HepG2 (cell line): ENCODE results near the gene SMIM10L1. TPM values are rescaled to one million over a fixed set of nuclear protein-coding genes. Genes with fewer than 3 reads are reported as not detected.

ENCODE experiments used
- ASH2L ChIP-seq: fragments of 300-600, 200-600 bp; sonication (generic); IDR thresholded peaks from 2 replicates; pipeline ENCODE4 v1.7.0; 2017; ENCODE audit warnings: low read depth, mild to moderate bottlenecking, moderate library complexity, mixed read lengths, low read length; ENCODE audit not compliant: insufficient read length
- ATF1 ChIP-seq: IDR thresholded peaks from 2 replicates; pipeline ENCODE4 v1.6.1; 2016; ENCODE audit warnings: mild to moderate bottlenecking, control low read depth
- ATF6 ChIP-seq: sonication (generic); formaldehyde crosslinking; conservative IDR thresholded peaks from 2 replicates; pipeline ENCODE4 v1.4.0; 2020; ENCODE audit warnings: missing genetic modification reagents
- IRF1 ChIP-seq: sonication (generic); formaldehyde crosslinking; IDR thresholded peaks from 2 replicates; pipeline ENCODE4 v1.4.0; 2020; ENCODE audit warnings: low read depth, mild to moderate bottlenecking, missing genetic modification reagents
- JARID2 ChIP-seq: sonication (generic); formaldehyde crosslinking; IDR thresholded peaks from 2 replicates; pipeline ENCODE4 v1.8.1; 2023; ENCODE audit warnings: missing genetic modification reagents, inconsistent platforms; ENCODE audit not compliant: insufficient replicate concordance
- MNT ChIP-seq: fragments of 450-650 bp; IDR thresholded peaks from 2 replicates; pipeline ENCODE4 v1.6.1; 2016
- MYC ChIP-seq: sonication (generic); formaldehyde crosslinking; IDR thresholded peaks from 2 replicates; pipeline ENCODE4 v1.9.0; 2021; ENCODE audit warnings: missing genetic modification reagents, borderline replicate concordance
- RARA ChIP-seq: IDR thresholded peaks from 2 replicates; pipeline ENCODE4 v1.6.1; 2016; ENCODE audit warnings: missing genetic modification reagents, missing compliant biosample characterization
- RNF219 ChIP-seq: sonication (generic); formaldehyde crosslinking; IDR thresholded peaks from 2 replicates; pipeline ENCODE4 v1.5.0; 2020; ENCODE audit warnings: mild to moderate bottlenecking, missing genetic modification reagents
- SETDB1 ChIP-seq: sonication (generic); formaldehyde crosslinking; IDR thresholded peaks from 2 replicates; pipeline ENCODE4 v1.5.1; 2020; ENCODE audit warnings: missing genetic modification reagents, mild to moderate bottlenecking, borderline replicate concordance
- USF2 ChIP-seq, 2 experiments: sonication (generic) in 1 of 2; formaldehyde crosslinking in 1 of 2; IDR thresholded peaks; 2 replicates each; pipeline versions ENCODE4 v1.5.1 to v1.6.1; 2011 to 2020; ENCODE audit warnings: borderline replicate concordance in 1 of 2, low read depth in 1 of 2, low read length in 1 of 2, mild to moderate bottlenecking in 1 of 2, missing genetic modification reagents in 1 of 2, moderate library complexity in 1 of 2
- ZBTB7A ChIP-seq: sonication (generic); formaldehyde crosslinking; IDR thresholded peaks from 2 replicates; pipeline ENCODE4 v1.8.0; 2022; ENCODE audit warnings: mild to moderate bottlenecking, missing genetic modification reagents
- ZNF446 ChIP-seq: sonication (generic); formaldehyde crosslinking; IDR thresholded peaks from 2 replicates; pipeline ENCODE4 v1.5.0; 2020; ENCODE audit warnings: mild to moderate bottlenecking, missing genetic modification reagents
- ZNF451 ChIP-seq: sonication (generic); formaldehyde crosslinking; IDR thresholded peaks from 2 replicates; pipeline ENCODE4 v1.5.0; 2020; ENCODE audit warnings: mild to moderate bottlenecking, missing genetic modification reagents
- ZNF629 ChIP-seq: sonication (generic); formaldehyde crosslinking; conservative IDR thresholded peaks from 2 replicates; pipeline ENCODE4 v1.5.0; 2020; ENCODE audit warnings: missing genetic modification reagents
- ZNF800 ChIP-seq: sonication (generic); formaldehyde crosslinking; IDR thresholded peaks from 2 replicates; pipeline ENCODE4 v1.4.0; 2020; ENCODE audit warnings: missing genetic modification reagents
- polyA plus RNA-seq, 8 experiments: library from polyadenylated mRNA; depleted of rRNA in 3 of 8; stranded (reverse) in 7 of 8; unstranded in 1 of 8; fragments of >200 nt; fragmentation: Illumina TruSeq in 4 of 8; extraction: Trizol in 4 of 8; gene quantifications; 2 replicates each; pipeline versions ENCODE4 v1.2.1 to v1.2.3, GENCODE V29; 2011 to 2016; ENCODE audit warnings: low read depth in 4 of 8, missing spikeins in 1 of 8, mixed read lengths in 1 of 8; ENCODE audit not compliant: insufficient read depth in 1 of 8
- total RNA-seq, 5 experiments: library from RNA; depleted of rRNA; stranded (reverse); fragments of >200 nt; fragmentation: Illumina TruSeq; extraction: Trizol; gene quantifications; 2 replicates each; pipeline ENCODE4 v1.2.3, GENCODE V29; 2016; ENCODE audit warnings: low read depth in 1 of 5

The SMIM10L1 gene
- total and polyA plus RNA-seq, 2 of the 13 experiments (the other 11 are each of a cell fraction or from before 2014, with no cell fraction given) = 3.7 to 11.8 TPM

- peak; percentile 81 for TF ChIP-seq MYC (CRISPR knock-in tag)
- TF ChIP-seq ATF1 (CRISPR knock-in tag) = no peak
- peak; percentile 85 for TF ChIP-seq JARID2
- TF ChIP-seq RNF219 = peak; percentile 50; the same call in 1 of the 2 replicates
- TF ChIP-seq SETDB1 (CRISPR knock-in tag) = 0 out of 2 replicates have a peak, but pooled peaks have one; percentile 8
- peak; percentile 82; the same call in 1 of the 2 replicates for TF ChIP-seq ATF6 (CRISPR knock-in tag)
- no peak for TF ChIP-seq IRF1 (CRISPR knock-in tag)
- TF ChIP-seq RARA (CRISPR knock-in tag) = no peak; the same call in 1 of the 2 replicates
- TF ChIP-seq ZNF446 = peak; percentile 71; the same call in 1 of the 2 replicates
- no peak for TF ChIP-seq ZNF629 (CRISPR knock-in tag)
- 0 out of 2 replicates have a peak, but pooled peaks have one; percentile 31 for TF ChIP-seq ZNF451 (CRISPR knock-in tag)
- TF ChIP-seq MNT = no peak
- TF ChIP-seq ZNF800 (CRISPR knock-in tag) = no peak
- TF ChIP-seq USF2 (IDR thresholded peaks at IDR 0.05; ENCODE audit: low read depth, low read length) = no peak
- no peak for TF ChIP-seq USF2 (CRISPR knock-in tag; IDR thresholded peaks at IDR 0.05; ENCODE audit: borderline replicate concordance)
- peak; percentile 99 for TF ChIP-seq ASH2L
- 0 out of 2 replicates have a peak, but pooled peaks have one; percentile 79 for TF ChIP-seq ZBTB7A
Measured at GRCh38 chr12:11171145-11171968, at the start of gene SMIM10L1 (continued).
